Upper lobe of right lung (tissue), 1 donor: ENCODE data around the gene OLFML1. TPM values are rescaled to one million over a fixed set of nuclear protein-coding genes. Genes with fewer than 3 reads are reported as not detected.

Source experiments
- ATAC-seq: fragments of 200-7000 bp; cut with Tn5 transposase; one replicate; pipeline ENCODE4 v1.9.1; 2020; ENCODE audit warnings: mild to moderate bottlenecking, moderate library complexity
- DNase-seq: peaks from one replicate; pipeline ENCODE4 v3.0.0-alpha.2; 2020
- H3K27ac ChIP-seq: fragments of 200-600 bp; one replicate; pipeline ENCODE4 v1.8.0; 2022
- H3K27me3 ChIP-seq: fragments of 200-600 bp; one replicate; pipeline ENCODE4 v1.8.0; 2022; ENCODE audit warnings: mild to moderate bottlenecking
- H3K36me3 ChIP-seq: fragments of 200-600 bp; one replicate; pipeline ENCODE4 v1.8.0; 2022
- H3K4me1 ChIP-seq: fragments of 200-600 bp; one replicate; pipeline ENCODE4 v1.8.0; 2022
- H3K4me3 ChIP-seq: fragments of 200-600 bp; one replicate; pipeline ENCODE4 v1.8.0; 2022; ENCODE audit warnings: mild to moderate bottlenecking
- H3K9me3 ChIP-seq: fragments of 200-600 bp; one replicate; pipeline ENCODE4 v1.8.0; 2022
- intact Hi-C: fragments of 100-400 bp; cut with DNase I; formaldehyde crosslinking; loops from one replicate; pipeline ENCODE4 v1.11.0; 2022
- total RNA-seq: library from RNA; stranded (reverse); fragmentation: NEBNext Ultra II Directional; extraction: Animal tissue kit (Norgen Biotek cat#: 25700); gene quantifications from one replicate; pipeline ENCODE4 v1.2.1, GENCODE V29; 2021
- TF ChIP-seq, protein P1 (sequence below): fragments of 200-600 bp; IDR thresholded peaks from one replicate; pipeline ENCODE4 v1.8.0; 2022; ENCODE audit warnings: antibody characterized with exemption
- donor health status: DM: no; HTN: yes; CAD: no; lungs with severe emphysema.

The OLFML1 gene
- total RNA-seq, 1 donor from 2014 or later = 30.6 TPM

GRCh38 chr11:7523416-7524210 is 38.3 kb downstream of the OLFML1 start:
- Histone ChIP-seq H3K27me3 (no peaks in the 10 kb centered on the region), H3K4me1 (peaks cover 16% of the 10 kb centered on the region), H3K9me3 (no peaks in the 10 kb centered on the region), H3K36me3 (no peaks in the 10 kb centered on the region), H3K27ac (no peak overlapping the region), H3K4me3 (no peak overlapping the region)
- ATAC-seq (peak; percentile 66), DNase-seq (no peak)
- intact Hi-C loops = no loop called here
- TF ChIP-seq, protein P1, sequence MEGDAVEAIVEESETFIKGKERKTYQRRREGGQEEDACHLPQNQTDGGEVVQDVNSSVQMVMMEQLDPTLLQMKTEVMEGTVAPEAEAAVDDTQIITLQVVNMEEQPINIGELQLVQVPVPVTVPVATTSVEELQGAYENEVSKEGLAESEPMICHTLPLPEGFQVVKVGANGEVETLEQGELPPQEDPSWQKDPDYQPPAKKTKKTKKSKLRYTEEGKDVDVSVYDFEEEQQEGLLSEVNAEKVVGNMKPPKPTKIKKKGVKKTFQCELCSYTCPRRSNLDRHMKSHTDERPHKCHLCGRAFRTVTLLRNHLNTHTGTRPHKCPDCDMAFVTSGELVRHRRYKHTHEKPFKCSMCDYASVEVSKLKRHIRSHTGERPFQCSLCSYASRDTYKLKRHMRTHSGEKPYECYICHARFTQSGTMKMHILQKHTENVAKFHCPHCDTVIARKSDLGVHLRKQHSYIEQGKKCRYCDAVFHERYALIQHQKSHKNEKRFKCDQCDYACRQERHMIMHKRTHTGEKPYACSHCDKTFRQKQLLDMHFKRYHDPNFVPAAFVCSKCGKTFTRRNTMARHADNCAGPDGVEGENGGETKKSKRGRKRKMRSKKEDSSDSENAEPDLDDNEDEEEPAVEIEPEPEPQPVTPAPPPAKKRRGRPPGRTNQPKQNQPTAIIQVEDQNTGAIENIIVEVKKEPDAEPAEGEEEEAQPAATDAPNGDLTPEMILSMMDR = no peak

DNA sequence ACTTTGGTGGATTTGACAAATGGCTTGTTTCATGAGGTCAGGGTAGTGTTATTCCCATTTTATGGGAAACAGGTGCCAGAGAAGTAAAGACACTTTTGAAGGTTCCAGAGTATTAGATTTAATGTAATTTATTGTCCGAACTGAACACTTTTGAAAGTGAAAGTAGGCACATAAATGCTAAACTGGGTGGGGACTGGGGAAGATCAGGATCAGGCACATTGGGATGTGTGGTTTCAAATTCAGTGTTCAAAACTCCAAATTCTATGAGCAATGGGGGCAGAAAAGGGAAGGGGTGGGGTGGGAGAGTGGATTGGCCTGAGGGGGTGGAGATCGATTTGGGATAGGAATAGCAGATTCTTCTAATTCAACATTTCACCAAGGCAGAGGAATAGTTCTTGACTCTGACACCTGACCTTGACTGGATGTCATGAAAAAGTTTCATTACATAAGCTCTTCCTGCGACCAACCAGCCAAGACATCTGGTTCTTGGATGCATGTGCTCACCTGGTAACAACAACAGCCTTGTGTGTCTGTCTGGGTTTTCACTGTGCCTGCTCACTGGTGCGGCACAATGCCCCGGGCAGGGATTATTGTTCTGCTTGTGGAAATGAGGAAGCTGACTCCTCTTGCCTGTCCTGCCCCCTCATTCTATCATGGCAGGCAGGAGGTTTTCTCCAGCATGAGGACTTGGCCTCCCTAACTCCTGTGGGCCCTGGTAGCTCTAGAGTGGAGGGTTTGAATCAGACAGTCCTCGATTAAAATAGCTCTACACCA is 39.3 kb downstream of the OLFML1 start:
- ATAC-seq = peak; percentile 57
- intact Hi-C loops = no loop called here

DNA sequence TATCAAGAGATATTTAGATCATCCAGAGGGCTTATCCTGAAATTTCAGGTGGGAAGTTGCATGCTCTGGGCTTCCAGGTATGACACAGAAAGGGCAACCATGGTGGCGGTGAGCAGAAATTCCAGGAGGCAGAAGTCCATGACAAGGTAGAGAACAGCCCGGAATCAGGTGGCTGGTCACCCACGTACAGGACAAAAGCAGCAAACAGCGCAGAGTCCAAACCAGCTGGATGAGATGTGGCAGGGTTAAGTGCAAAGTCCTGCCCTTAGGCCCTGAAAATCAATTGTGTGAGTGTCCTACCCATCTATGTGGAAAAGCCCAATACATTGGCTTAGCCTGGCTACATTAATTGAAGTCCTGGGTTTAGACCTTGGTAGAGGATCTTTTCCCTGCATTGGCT is 40.1 kb downstream of the OLFML1 start:
- H3K27ac ChIP-seq = no peak overlapping the region
- TF ChIP-seq, protein P1 = no peak
- H3K4me1 ChIP-seq = peaks cover 16% of the 10 kb centered on the region
- no peaks in the 10 kb centered on the region for H3K9me3 ChIP-seq
- ATAC-seq = no peak
- no peaks in the 10 kb centered on the region for H3K36me3 ChIP-seq
- no peaks in the 10 kb centered on the region for H3K27me3 ChIP-seq
- no peak overlapping the region for H3K4me3 ChIP-seq
- intact Hi-C loops = no loop called here
- no peak for DNase-seq

More for the DNA sequence above, 39.3 kb downstream of the OLFML1 start:
- Histone ChIP-seq H3K27ac (no peak overlapping the region), H3K4me1 (peaks cover 16% of the 10 kb centered on the region), H3K36me3 (no peaks in the 10 kb centered on the region), H3K27me3 (no peaks in the 10 kb centered on the region), H3K4me3 (no peak overlapping the region), H3K9me3 (no peaks in the 10 kb centered on the region)
- TF ChIP-seq, protein P1 = no peak
- no peak for DNase-seq

DNA sequence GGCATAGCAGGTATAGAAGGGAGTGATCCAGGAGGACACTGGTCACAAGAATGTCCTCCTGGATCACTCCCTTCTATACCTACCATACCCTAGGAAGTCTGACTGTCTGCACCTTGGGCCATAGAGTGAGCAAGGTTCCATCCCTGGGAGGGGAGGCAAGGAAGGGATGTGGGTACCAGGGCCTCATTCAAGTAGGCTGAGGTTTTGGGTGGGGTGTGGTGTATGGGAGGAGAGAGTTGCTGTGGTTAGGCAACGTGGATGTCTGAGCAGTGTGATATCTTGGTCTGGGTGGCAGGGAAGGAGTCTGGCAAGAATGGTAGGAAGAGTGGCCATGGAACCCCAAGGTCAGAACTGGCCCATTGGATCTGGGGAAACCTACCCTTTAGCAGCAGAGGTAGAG is 41.7 kb downstream of the OLFML1 start:
- ATAC-seq (no peak), DNase-seq (no peak)
- Histone ChIP-seq H3K27ac (no peak overlapping the region), H3K36me3 (no peaks in the 10 kb centered on the region), H3K9me3 (no peaks in the 10 kb centered on the region), H3K27me3 (no peaks in the 10 kb centered on the region), H3K4me3 (no peak overlapping the region), H3K4me1 (peaks cover 16% of the 10 kb centered on the region)
- intact Hi-C loops = no loop called here
- TF ChIP-seq, protein P1 = no peak

GRCh38 chr11:7528514-7529049 is 43.3 kb downstream of the OLFML1 start:
- H3K27me3 ChIP-seq = no peaks in the 10 kb centered on the region
- no peaks in the 10 kb centered on the region for H3K9me3 ChIP-seq
- no peak overlapping the region for H3K4me3 ChIP-seq
- DNase-seq (no peak), ATAC-seq (no peak)
- H3K36me3 ChIP-seq = no peaks in the 10 kb centered on the region
- intact Hi-C loops = no loop called here
- TF ChIP-seq, protein P1 = no peak
- H3K27ac ChIP-seq = no peak overlapping the region
- peaks cover 11% of the 10 kb centered on the region for H3K4me1 ChIP-seq
